HG03066 (cell line): ENCODE data around the gene COL27A1.
A peak's percentile ranks its signal among the peaks of the same experiment; 100 is the strongest.
"Not testable (repeated sequence)": the region's sequence is repeated elsewhere in the genome, so short reads cannot be mapped to it uniquely, and the experiment has no call there.

Source experiments
- ATAC-seq: cut with Tn5 transposase; IDR thresholded peaks from one replicate; pipeline ENCODE4 v1.9.1; 2021; ENCODE audit warnings: low read depth; ENCODE audit not compliant: unreplicated experiment

COL27A1 gene

GRCh38 chr9:114330636-114331035 is 175.3 kb downstream of the COL27A1 start:
- no peak for ATAC-seq

- ATAC-seq: not testable (repeated sequence)
Measured at GRCh38 chr9:114331229-114332195, 176.2 kb downstream of the COL27A1 start.

GRCh38 chr9:114332474-114333040 is 177.2 kb downstream of the COL27A1 start:
- not testable (repeated sequence) for ATAC-seq

GRCh38 chr9:114333718-114334117 is 178.4 kb downstream of the COL27A1 start:
- ATAC-seq: not testable (repeated sequence)

GRCh38 chr9:114334490-114334889 is 179.2 kb downstream of the COL27A1 start:
- ATAC-seq: no peak

- no peak for ATAC-seq
Measured at GRCh38 chr9:114335745-114336144, 180.4 kb downstream of the COL27A1 start.

GRCh38 chr9:114336157-114336556 is 180.8 kb downstream of the COL27A1 start:
- ATAC-seq: no peak

GRCh38 chr9:114336699-114337395 is 181.5 kb downstream of the COL27A1 start:
- no peak for ATAC-seq

GRCh38 chr9:114338187-114338586 is 182.8 kb downstream of the COL27A1 start:
- no peak for ATAC-seq

GRCh38 chr9:114339130-114339908 is 184.0 kb downstream of the COL27A1 start:
- ATAC-seq: peak; percentile 53

GRCh38 chr9:114341152-114341830 is 186.0 kb downstream of the COL27A1 start:
- ATAC-seq: no peak

GRCh38 chr9:114341991-114342390 is 186.7 kb downstream of the COL27A1 start:
- no peak for ATAC-seq

GRCh38 chr9:114342755-114343440 is 187.6 kb downstream of the COL27A1 start:
- no peak for ATAC-seq

GRCh38 chr9:114343471-114344187 is 188.3 kb downstream of the COL27A1 start:
- no peak for ATAC-seq

- ATAC-seq: no peak
Measured at GRCh38 chr9:114344188-114344566, 188.8 kb downstream of the COL27A1 start.

- no peak for ATAC-seq
Measured at GRCh38 chr9:114344692-114345091, 189.4 kb downstream of the COL27A1 start.

- ATAC-seq: no peak
Measured at GRCh38 chr9:114345493-114346065, 190.2 kb downstream of the COL27A1 start.

GRCh38 chr9:114346146-114346545 is 190.8 kb downstream of the COL27A1 start:
- ATAC-seq: no peak
